Measurements from ENCODE around the gene ADAMTSL4.
A peak's percentile ranks its signal among the peaks of the same experiment; 100 is the strongest.

ADAMTSL4 gene

DNA sequence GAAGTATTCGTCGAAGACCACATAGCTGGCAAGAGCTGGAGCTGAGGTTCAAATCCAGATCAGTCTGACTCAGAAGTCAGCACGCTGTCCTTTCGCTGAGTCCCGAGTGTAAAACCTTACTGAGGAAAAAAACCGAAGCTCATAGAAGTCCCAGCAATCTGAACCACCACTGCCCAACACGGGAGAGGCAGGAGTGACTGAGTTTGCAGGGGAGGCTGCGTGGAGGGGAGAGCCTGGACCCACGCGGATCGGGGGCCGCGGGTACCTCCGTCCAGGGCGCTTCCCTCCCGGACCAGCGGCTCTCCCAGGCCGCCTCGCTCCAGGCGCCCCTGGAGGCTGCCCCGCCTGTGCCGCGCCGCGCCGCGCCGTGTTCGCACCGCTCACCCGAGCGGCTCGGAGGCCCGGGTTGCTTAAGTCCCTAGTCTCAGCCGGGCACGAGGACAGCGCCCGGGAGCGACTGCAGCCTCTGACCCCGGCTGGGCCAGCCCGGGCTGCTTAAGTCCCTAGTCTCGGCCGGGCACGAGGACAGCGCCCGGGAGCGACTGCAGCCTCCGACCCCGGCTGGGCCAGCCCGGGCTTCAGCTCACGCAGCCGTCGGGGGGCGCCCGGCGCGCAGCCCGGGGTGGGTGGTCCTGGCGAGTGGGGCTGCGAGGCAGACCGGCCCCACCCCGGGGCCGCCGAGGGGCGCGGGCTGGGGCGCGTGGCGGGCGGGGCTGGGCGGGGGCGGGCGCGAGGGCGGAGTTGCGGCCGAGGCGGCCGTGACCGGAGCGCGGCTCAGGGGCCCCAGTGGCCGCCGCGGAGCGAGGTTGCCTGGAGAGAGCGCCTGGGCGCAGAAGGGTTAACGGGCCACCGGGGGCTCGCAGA is at the start of gene ADAMTSL4:
Gene ADAMTSL4 (plus strand): TSS at position 777 of the 864 bp plus-strand sequence. CDS start 2,881 bp downstream, outside the sequence.
- peak; percentile 81 for DNase-seq

DNA sequence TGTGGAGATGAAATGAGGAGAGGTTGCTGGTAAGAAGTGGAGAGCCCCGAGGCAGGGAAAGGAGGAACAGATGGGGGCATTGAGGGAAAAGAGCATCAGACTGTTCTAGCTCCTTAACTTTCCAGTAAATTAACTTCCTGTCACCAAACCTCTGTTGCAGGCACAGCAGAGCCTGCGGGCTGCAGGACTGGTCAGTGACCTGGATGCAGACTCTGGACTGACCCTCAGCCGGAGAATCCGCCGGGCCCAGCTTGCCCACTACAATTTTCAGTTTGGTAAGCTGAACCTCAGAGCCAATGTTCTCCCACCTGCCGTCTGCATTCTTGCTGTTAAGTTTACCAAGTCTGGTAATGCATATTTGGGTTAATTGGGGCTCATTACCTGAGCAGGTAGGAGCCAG is 43.8 kb upstream of the ADAMTSL4 start:
- DNase-seq, result peak; percentile 42

DNA sequence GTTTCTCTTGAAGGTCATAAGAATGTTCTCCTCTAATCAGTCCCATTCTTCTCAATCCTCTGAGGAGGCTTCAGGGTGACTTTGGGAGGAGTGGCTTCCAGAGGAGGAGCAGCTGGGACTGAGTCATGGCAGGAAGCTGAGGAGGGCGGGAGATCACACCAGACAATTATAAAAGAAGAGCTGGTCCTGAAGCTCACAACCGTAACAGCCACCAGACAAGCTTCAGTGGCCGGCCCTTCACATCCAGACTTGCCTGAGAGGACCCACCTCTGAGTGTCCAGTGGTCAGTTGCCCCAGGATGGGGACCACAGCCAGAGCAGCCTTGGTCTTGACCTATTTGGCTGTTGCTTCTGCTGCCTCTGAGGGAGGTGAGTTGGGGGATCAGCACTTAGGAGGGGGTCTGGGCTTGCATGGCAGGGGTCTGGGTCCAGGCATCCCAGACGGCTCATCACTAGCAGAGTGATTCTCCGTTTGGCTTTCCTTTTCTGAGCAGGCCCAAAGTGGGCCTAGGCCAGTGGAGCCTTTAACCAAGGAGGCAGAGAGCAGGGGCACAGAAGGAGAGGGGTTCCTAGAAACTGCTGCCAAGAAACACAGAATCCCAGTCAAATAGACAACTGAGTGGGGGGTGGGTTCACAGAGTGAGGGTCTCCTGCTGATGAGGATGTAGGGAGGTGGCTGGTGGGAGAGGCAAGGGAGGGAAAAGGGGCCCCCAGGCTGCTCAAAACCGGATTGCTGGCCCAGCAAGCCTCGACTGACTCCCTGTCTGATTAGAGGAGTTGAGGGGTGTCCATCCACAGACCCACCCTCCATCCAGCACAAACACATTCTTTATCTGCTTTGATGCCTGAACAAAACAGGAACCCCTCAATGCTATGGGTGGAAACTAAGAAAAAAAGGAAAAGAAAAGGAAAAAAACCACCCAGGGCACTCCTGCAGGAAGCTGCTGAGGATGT is 41.0 kb upstream of the ADAMTSL4 start, which contains the start of gene ECM1:
Gene ECM1 (plus strand): TSS at position 198 of the 953 bp plus-strand sequence. CDS start 101 bp downstream, at position 299.
- DNase-seq, result no peak

DNA sequence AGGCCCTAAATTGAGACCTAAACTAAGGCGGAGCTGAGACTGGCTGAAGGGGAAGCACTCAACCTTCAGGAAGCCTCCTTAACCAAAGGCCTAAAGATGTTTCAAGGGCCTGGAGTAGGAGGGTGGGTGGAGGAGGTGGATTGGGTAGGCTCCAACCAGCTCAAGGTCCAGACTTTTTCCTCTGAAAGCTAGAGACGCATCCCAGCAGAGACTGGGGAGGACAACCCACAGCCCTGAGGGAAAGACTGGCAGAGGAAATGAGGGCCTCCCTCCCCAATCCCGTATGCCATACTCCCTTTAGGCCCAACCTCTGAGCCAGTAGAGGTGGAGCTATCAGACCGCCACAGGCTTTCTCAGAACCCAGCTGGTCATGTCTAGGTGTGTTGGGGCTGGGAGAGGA is 40.2 kb upstream of the ADAMTSL4 start:
- DNase-seq, result no peak

DNA sequence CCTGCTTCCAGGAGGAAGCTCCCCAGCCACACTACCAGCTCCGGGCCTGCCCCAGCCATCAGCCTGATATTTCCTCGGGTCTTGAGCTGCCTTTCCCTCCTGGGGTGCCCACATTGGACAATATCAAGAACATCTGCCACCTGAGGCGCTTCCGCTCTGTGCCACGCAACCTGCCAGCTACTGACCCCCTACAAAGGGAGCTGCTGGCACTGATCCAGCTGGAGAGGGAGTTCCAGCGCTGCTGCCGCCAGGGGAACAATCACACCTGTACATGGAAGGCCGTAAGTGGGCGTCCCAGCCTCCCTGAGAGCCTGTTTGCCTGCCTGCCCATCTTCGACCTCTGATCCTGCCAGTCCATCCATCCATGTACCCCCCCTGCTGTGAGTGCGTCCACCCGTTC is 37.7 kb upstream of the ADAMTSL4 start:
- peak; percentile 93 for DNase-seq

DNA sequence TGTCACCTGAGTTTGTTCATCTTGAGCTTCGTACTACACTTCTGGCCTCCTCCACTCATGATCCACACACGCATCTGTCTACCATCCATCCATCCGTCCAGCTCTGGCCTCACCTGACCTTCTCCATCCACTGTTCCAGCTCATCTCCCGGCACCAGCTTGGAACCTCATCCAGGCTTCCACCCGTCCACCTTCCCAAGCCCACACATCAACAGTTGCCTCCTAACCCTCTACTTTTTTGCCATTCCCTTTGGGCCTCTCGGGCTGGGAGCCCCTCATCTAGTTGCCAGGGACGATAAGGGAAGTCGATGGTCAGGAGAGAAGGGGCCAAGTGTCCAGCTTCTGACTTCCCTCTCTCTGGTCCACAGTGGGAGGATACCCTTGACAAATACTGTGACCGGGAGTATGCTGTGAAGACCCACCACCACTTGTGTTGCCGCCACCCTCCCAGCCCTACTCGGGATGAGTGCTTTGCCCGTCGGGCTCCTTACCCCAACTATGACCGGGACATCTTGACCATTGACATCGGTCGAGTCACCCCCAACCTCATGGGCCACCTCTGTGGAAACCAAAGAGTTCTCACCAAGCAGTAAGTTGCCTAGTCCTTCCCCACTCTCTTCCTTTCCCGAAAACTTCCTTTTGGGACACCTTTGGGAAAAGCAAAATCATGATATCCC is 37.1 kb upstream of the ADAMTSL4 start:
- no peak for DNase-seq

DNA sequence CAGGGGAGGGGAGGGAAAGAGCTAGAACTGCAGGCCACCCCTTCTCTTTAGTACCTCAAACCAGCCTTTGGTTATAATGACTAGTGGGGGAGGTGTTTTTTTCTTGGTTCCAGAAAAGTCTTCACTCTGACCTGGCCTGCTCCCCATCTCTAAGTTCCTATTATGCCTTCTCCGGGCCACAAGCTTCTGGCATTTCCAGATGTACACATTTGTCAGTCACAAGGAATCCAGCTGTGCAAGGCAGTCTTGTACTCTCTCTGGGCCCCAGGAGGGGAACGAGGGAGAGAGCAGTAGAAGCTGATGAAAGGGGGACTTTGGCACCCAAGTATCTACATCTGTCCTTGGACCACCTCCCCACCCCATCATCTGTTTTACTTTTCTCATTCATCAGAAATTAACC is 36.4 kb upstream of the ADAMTSL4 start:
- DNase-seq, result no peak

- DNase-seq, result no peak
These were observed 35.8 kb upstream of the ADAMTSL4 start for GRCh38 chr1:150513351-150513791.

DNA sequence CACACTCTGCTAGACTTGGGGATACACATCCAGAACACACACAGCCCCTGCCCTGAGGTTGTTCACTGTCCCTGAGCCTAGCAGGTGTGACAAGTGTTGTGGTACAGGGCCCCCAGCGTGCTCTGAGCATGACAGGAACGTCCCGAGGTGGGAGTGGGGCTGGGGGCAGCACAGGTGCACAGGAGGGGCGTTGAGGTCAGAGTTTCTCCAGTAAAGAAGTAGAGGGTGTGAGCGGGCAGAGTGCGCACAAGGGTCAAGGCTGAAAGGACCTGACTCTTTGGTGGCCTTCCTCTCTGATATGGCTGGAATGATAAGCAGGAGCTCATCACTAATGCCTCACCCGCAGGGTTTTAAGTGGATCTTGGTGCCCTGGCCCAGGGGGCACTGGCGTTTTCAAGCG is 34.9 kb upstream of the ADAMTSL4 start:
- no peak for DNase-seq

GRCh38 chr1:150514913-150515327 is 34.3 kb upstream of the ADAMTSL4 start:
- DNase-seq, result no peak

DNA sequence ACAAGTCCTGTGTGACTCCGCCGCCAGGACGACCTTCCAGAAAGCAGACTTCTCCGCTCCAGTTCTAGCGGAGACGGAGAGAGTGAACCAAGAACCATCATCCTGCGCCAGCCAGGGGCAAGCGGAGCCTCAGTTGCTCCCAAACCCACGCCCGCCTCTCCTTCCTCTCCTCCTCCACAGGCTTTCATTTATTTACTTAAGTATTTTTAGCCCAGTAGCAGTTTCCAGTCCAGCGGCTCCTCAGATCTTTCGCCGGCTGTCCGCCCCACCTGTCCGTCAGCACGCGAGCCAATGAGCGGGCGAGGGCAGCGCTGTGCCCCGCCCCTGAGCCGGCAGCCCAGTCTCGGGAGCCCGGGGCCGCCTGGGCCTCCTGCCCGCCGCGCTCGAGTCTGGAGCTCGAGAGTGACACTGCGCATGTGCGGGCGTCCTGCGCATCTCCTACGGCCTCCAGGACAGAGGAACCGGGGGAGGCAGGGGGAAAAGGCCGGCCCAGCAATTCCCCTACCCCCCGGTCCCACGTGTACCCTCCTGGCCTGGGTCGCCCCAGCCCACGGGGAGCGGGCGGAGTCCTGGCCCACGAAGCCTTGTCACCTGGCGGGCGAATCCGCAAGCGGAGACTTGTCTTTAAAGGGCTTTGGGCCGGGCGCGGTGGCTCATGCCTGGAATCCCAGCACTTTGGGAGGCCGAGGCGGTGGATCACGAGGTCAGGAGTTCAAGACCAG is 33.7 kb upstream of the ADAMTSL4 start, which contains the start of gene FALEC:
Gene FALEC (plus strand): TSS at position 425 of the 722 bp plus-strand sequence.
- DNase-seq, result peak; percentile 96

DNA sequence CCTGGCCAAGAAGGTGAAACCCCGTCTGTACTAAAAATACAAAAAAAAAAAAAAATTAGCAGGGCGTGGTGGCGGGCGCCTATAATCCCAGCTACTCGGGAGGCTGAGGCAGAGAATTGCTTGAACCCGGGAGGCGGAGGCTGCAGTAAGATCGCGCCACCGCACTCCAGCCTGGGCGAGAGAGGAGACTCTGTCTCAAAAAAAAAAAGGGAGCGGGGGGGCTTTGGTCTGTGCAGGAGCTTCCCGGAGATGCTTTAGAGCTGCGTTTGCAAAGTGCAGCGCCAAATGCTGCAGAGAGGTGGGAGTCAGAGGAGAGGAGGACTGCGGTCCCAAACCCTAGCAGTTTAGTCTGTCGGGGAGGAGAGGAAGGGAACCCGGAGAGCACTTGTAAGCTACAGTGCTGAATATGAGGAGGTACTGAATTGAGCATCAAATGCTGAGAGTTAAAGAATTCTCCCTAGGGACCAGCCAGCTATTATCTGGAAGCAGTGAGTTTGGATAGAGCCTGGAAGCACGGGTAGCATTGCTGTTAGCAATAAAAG is 33.1 kb upstream of the ADAMTSL4 start:
- DNase-seq, result peak; percentile 35

- DNase-seq, result peak; percentile 27
These were observed 32.6 kb upstream of the ADAMTSL4 start for GRCh38 chr1:150516616-150517015.

GRCh38 chr1:150521196-150521968 is 27.8 kb upstream of the ADAMTSL4 start:
- DNase-seq, result no peak

DNA sequence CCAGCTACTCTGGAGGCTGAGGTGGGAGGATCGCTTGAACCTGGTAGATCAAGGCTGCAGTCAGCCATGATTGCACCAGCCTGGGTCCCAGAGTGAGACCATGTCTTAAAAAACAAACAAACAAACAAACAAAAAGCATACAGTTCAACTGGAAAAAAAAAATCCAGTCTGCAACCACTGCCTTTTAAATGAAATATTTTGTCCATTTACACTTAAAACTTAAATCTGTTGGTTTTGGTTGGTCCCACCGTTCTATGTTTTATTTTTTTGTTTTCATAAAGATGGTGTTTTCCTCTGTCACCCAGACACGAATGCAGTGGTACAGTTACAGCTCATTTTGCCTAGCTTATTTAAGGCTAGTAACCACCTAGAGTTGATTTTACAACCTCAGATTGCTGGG is 23.9 kb upstream of the ADAMTSL4 start:
- no peak for DNase-seq

GRCh38 chr1:150528196-150528595 is 21.0 kb upstream of the ADAMTSL4 start:
- DNase-seq, result no peak

DNA sequence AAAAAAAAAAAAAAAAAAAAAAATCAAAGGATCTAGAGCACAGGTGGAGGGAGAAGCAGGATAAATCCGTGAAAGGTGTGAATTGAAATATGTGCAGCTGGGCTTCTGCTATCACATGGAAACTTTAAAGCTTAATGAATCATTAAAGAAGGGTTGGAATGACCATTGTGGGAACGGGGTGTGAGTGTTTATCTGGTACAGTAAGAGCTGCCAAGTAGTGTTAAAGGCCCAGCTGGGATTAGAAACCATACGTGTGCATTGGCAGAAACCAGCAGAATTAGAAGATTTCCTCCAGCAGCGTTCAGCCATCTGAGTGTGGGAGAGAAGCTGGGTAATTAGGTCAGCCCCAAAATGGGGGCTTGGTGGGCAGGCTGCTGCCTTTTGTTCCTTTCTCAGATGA is 20.2 kb upstream of the ADAMTSL4 start:
- no peak for DNase-seq

DNA sequence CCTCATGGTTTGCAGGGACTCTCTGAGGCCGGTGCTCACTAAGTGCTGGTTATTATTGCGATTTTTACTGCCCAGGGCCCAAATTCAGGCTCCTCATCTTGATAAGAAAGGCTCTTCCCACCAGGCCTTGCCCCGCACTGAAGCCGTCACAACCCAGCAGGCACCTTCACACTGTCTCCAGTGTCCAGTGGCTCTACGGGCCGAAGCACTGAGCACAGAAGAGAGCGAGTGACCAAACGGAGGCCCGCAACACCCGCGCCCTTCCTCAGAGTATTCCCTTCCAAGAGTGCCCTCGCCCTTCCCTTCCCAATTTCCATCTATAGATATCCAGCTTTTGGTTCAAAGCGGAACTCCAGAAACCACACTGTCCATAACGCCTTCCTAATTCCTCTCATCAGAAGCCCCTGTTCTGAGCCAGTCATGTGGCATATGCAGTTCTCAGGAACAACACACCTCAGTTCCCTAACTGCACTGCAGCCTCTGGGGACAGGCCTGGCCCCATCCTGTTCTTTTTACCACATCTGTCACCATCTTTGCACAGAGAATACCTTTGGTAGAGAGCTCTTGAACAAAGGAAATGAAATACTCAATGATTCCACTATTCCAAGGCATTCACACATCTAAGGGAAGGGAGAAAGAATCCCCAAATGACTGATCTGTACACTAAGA is 18.6 kb upstream of the ADAMTSL4 start:
- DNase-seq, result no peak

GRCh38 chr1:150532860-150533259 is 16.3 kb upstream of the ADAMTSL4 start:
- no peak for DNase-seq

DNA sequence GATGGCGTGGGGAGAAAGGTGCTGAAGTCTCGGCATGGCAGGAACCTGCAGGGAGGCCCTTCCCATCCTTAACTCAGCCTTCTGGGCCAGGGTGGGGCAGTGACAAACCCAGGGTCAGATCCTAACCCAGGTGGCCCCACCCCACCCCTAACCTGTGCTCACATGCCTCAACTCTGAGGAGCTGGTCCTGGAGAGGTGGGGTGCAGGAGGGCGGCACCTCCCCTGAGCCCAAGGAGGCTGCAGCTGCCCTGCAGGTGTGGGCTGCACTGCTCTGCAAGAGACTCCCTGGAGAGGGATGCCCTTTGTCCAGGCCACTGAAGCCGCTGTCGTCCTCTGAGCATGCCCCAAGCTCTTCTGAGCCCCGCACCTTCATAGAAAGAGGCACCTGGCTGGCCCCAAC is 15.2 kb upstream of the ADAMTSL4 start:
- peak; percentile 9 for DNase-seq
